DND-41 (cell line): ENCODE results near the gene SRSF9.
"Not testable (repeated sequence)": the region's sequence is repeated elsewhere in the genome, so short reads cannot be mapped to it uniquely, and the experiment has no call there.

ENCODE experiments used
- ATAC-seq: fragments of 200-7000 bp; cut with Tn5 transposase; 3 replicates; pipeline ENCODE4 v1.9.1; 2021; ENCODE audit warnings: low read depth; ENCODE audit not compliant: insufficient read depth
- DNase-seq: peaks from one replicate; pipeline ENCODE4 v3.0.0-alpha.2; 2020
- H2AFZ ChIP-seq: 2 replicates; pipeline ENCODE4 v1.6.0; 2012; ENCODE audit warnings: low read depth, low read length
- H3K27ac ChIP-seq: 2 replicates; pipeline ENCODE4 v1.5.1; 2012; ENCODE audit warnings: low read length, inconsistent platforms
- H3K27me3 ChIP-seq: fragments of 200-600 bp; sonication (generic); 2 replicates; pipeline ENCODE4 v1.6.0; 2012; ENCODE audit warnings: low read length, mild to moderate bottlenecking, inconsistent platforms; ENCODE audit not compliant: insufficient read depth, poor library complexity
- H3K36me3 ChIP-seq: 2 replicates; pipeline ENCODE4 v1.5.1; 2012; ENCODE audit warnings: low read length, inconsistent platforms; ENCODE audit not compliant: insufficient read depth
- H3K4me1 ChIP-seq: 2 replicates; pipeline ENCODE4 v1.5.1; 2012; ENCODE audit warnings: mild to moderate bottlenecking, low read length; ENCODE audit not compliant: insufficient read depth
- H3K4me2 ChIP-seq: 2 replicates; pipeline ENCODE4 v1.6.0; 2012; ENCODE audit warnings: mild to moderate bottlenecking, moderate library complexity, low read length, inconsistent platforms; ENCODE audit not compliant: insufficient read depth
- H3K4me3 ChIP-seq, 2 experiments: fragments of 200-600 bp in 1 of 2; shearing (Covaris generic) in 1 of 2; 2 replicates each; pipeline ENCODE4 v1.5.1; 2012 to 2016; ENCODE audit warnings: inconsistent platforms in 2 of 2, low read length in 2 of 2, mild to moderate bottlenecking in 2 of 2, low read depth in 1 of 2, moderate library complexity in 1 of 2
- H3K79me2 ChIP-seq: 2 replicates; pipeline ENCODE4 v1.6.0; 2012; ENCODE audit warnings: low read length, inconsistent platforms; ENCODE audit not compliant: insufficient read depth
- H3K9ac ChIP-seq: 2 replicates; pipeline ENCODE4 v1.6.0; 2012; ENCODE audit warnings: low read depth, mild to moderate bottlenecking, inconsistent platforms, low read length, moderate library complexity
- H3K9me3 ChIP-seq: 2 replicates; pipeline ENCODE4 v1.5.1; 2012; ENCODE audit warnings: low read length, moderate library complexity, mild to moderate bottlenecking, inconsistent platforms; ENCODE audit not compliant: insufficient read depth, severe bottlenecking
- H4K20me1 ChIP-seq: 2 replicates; pipeline ENCODE4 v1.6.0; 2012; ENCODE audit warnings: low read length; ENCODE audit not compliant: insufficient read depth
- CTCF ChIP-seq: IDR thresholded peaks from 2 replicates; pipeline ENCODE4 v1.5.1; 2012; ENCODE audit warnings: borderline replicate concordance, low read length, moderate library complexity, mild to moderate bottlenecking; ENCODE audit not compliant: poor library complexity, severe bottlenecking; ENCODE audit errors: extremely low read depth
- EZH2 ChIP-seq: IDR thresholded peaks from 3 replicates; pipeline ENCODE4 v1.6.1; 2012; ENCODE audit warnings: borderline replicate concordance, low read depth, mild to moderate bottlenecking, moderate library complexity, low read length, inconsistent platforms; ENCODE audit not compliant: severe bottlenecking

Gene SRSF9

GRCh38 chr12:120469450-120470149, at the start of gene SRSF9:
Gene SRSF9, minus strand, starts transcription at chr12:120469748. Its CDS starts 139 bp downstream, at chr12:120469609.
- DNase-seq = peak; percentile 96
- Histone ChIP-seq H3K9me3 (no peaks in the 10 kb centered on the region), H2AFZ (peak within 1 kb of the TSS; percentile 97), H4K20me1 (peaks cover 37% of the 10 kb centered on the region), H3K79me2 (peaks cover 75% of the 10 kb centered on the region), H3K4me3 (peak within 1 kb of the TSS; percentile 81 to 89), H3K9ac (peak within 1 kb of the TSS; percentile 89), H3K27ac (peak within 1 kb of the TSS; percentile 90), H3K4me2 (peak within 1 kb of the TSS; percentile 78), H3K4me1 (peaks cover 48% of the 10 kb centered on the region), H3K36me3 (peaks cover 32% of the 10 kb centered on the region), H3K27me3 (no peaks in the 10 kb centered on the region)
- peak; percentile 89 for ATAC-seq
- TF ChIP-seq CTCF (peak; percentile 97), EZH2 (no peak)

- H2AFZ ChIP-seq, H3K9me3 ChIP-seq, ATAC-seq, H3K27me3 ChIP-seq, H3K9ac ChIP-seq, H3K79me2 ChIP-seq, DNase-seq, H4K20me1 ChIP-seq, H3K4me2 ChIP-seq, H3K4me3 ChIP-seq, H3K27ac ChIP-seq, H3K4me1 ChIP-seq: not testable (repeated sequence)
- peaks cover 42% of the 10 kb centered on the region for H3K36me3 ChIP-seq
These were observed 49.8 kb upstream of the SRSF9 start for GRCh38 chr12:120519324-120519723.

GRCh38 chr12:120515496-120515895, 45.9 kb upstream of the SRSF9 start:
- Histone ChIP-seq H3K4me1 (no peaks in the 10 kb centered on the region), H2AFZ (no peak overlapping the region), H3K27ac (no peak overlapping the region), H3K79me2 (no peaks in the 10 kb centered on the region), H3K27me3 (no peaks in the 10 kb centered on the region), H3K4me3 (no peak overlapping the region), H3K4me2 (no peak overlapping the region), H3K9me3 (no peaks in the 10 kb centered on the region), H3K9ac (no peak overlapping the region), H4K20me1 (no peaks in the 10 kb centered on the region), H3K36me3 (peaks cover 50% of the 10 kb centered on the region)
- TF ChIP-seq EZH2 = no peak
- TF ChIP-seq CTCF = no peak
- ATAC-seq (no peak), DNase-seq (no peak)

- ATAC-seq (no peak), DNase-seq (no peak)
- Histone ChIP-seq H3K36me3 (peaks cover 55% of the 10 kb centered on the region), H3K9ac (no peak overlapping the region), H2AFZ (no peak overlapping the region), H3K4me3 (no peak overlapping the region), H4K20me1 (no peaks in the 10 kb centered on the region), H3K9me3 (no peaks in the 10 kb centered on the region), H3K27ac (no peak overlapping the region), H3K27me3 (no peaks in the 10 kb centered on the region), H3K4me2 (no peak overlapping the region), H3K4me1 (no peaks in the 10 kb centered on the region), H3K79me2 (no peaks in the 10 kb centered on the region)
- TF ChIP-seq CTCF = no peak
- no peak for TF ChIP-seq EZH2
These were observed 44.5 kb upstream of the SRSF9 start for GRCh38 chr12:120514002-120514401.
